CD4-positive, alpha-beta T cell (primary cell): ENCODE results near the gene SHKBP1. TPM values are rescaled to one million over a fixed set of nuclear protein-coding genes. Genes with fewer than 3 reads are reported as not detected.

ENCODE experiments used
- ATAC-seq: fragments of 200-7000 bp; cut with Tn5 transposase; one replicate; pipeline ENCODE4 v1.10.0; 2022; ENCODE audit warnings: mild to moderate bottlenecking; ENCODE audit not compliant: poor library complexity
- CTCF ChIA-PET: fragments of 350-600 bp; sonication (Branson Sonifier 250); formaldehyde crosslinking; loops from one replicate; lab custom pipeline; 2021; ENCODE audit warnings: antibody characterized with exemption, inconsistent platforms; lab: Charles Lee
- POLR2A ChIA-PET: fragments of 350-600 bp; sonication (Branson Sonifier 250); formaldehyde crosslinking; loops from one replicate; lab custom pipeline; 2021; ENCODE audit warnings: antibody characterized with exemption, inconsistent platforms; lab: Charles Lee
- DNase-seq, 14 experiments: peaks; one replicate each; pipeline ENCODE4 v3.0.0-alpha.2; 2013 to 2020; ENCODE audit warnings: mixed read lengths in 2 of 14
- H3K27ac ChIP-seq, 2 donors: one replicate each; pipeline versions ENCODE4 v1.5.1 to v1.7.0; 2013; ENCODE audit warnings: low read length in 2 of 2, low read depth in 1 of 2, mild to moderate bottlenecking in 1 of 2
- H3K27me3 ChIP-seq, 2 experiments: 1 replicate in 1 of 2; 2 replicates in 1 of 2; pipeline versions ENCODE4 v1.6.1 to v1.7.0; 2013; ENCODE audit warnings: low read length in 2 of 2, control low read depth in 1 of 2, mild to moderate bottlenecking in 1 of 2, moderate library complexity in 1 of 2; ENCODE audit not compliant: insufficient read depth in 2 of 2, control insufficient read depth in 1 of 2
- H3K36me3 ChIP-seq: one replicate; pipeline ENCODE4 v1.6.1; 2013; ENCODE audit warnings: low read length, control low read depth; ENCODE audit not compliant: insufficient read depth
- H3K4me1 ChIP-seq: one replicate; pipeline ENCODE4 v1.6.1; 2013; ENCODE audit warnings: low read length, control low read depth; ENCODE audit not compliant: insufficient read depth
- H3K4me3 ChIP-seq: one replicate; pipeline ENCODE4 v1.5.1; 2013; ENCODE audit warnings: mild to moderate bottlenecking, low read length, moderate library complexity
- H3K9me3 ChIP-seq, 2 experiments: 1 replicate in 1 of 2; 2 replicates in 1 of 2; pipeline versions ENCODE4 v1.6.1 to v1.7.0; 2013; ENCODE audit warnings: low read length in 2 of 2, mild to moderate bottlenecking in 2 of 2, control low read depth in 1 of 2, moderate library complexity in 1 of 2; ENCODE audit not compliant: control insufficient read depth in 1 of 2, insufficient read depth in 1 of 2
- H3K27ac Mint-ChIP-seq: one replicate; pipeline ENCODE4 v1.8.0; 2020; ENCODE audit warnings: mixed read lengths
- H3K27me3 Mint-ChIP-seq: one replicate; pipeline ENCODE4 v1.8.0; 2021; ENCODE audit warnings: mixed read lengths
- H3K36me3 Mint-ChIP-seq: one replicate; pipeline ENCODE4 v1.8.0; 2021; ENCODE audit warnings: low read depth, mixed read lengths
- H3K4me1 Mint-ChIP-seq: one replicate; pipeline ENCODE4 v1.8.0; 2021; ENCODE audit warnings: low read depth, mixed read lengths
- H3K4me3 Mint-ChIP-seq: one replicate; pipeline ENCODE4 v1.8.0; 2020; ENCODE audit warnings: mild to moderate bottlenecking, mixed read lengths
- H3K9me3 Mint-ChIP-seq: one replicate; pipeline ENCODE4 v1.8.0; 2020; ENCODE audit warnings: mixed read lengths
- CTCF ChIP-seq: fragments of 200-600 bp; IDR thresholded peaks from one replicate; pipeline ENCODE4 v1.8.0; 2022; ENCODE audit warnings: antibody characterized with exemption, mild to moderate bottlenecking
- intact Hi-C, 2 experiments: fragments of 100-400 bp; cut with DNase I in 1 of 2; cut with micrococcal nuclease in 1 of 2; formaldehyde crosslinking; loops; one replicate each; pipeline versions ENCODE4 v1.15.1 to v1.9.0; 2023 to 2025; cut with DNase I, micrococcal nuclease
- total RNA-seq, 174 experiments: library from RNA in 2 of 174; stranded (reverse) in 2 of 174; gene quantifications; one replicate each; pipeline ENCODE4 v1.2.3 and lab custom pipeline; 2021 to 2026

The SHKBP1 gene
- total RNA-seq, 2 experiments from 2014 or later, result 82.5 to 92.9 TPM

DNA sequence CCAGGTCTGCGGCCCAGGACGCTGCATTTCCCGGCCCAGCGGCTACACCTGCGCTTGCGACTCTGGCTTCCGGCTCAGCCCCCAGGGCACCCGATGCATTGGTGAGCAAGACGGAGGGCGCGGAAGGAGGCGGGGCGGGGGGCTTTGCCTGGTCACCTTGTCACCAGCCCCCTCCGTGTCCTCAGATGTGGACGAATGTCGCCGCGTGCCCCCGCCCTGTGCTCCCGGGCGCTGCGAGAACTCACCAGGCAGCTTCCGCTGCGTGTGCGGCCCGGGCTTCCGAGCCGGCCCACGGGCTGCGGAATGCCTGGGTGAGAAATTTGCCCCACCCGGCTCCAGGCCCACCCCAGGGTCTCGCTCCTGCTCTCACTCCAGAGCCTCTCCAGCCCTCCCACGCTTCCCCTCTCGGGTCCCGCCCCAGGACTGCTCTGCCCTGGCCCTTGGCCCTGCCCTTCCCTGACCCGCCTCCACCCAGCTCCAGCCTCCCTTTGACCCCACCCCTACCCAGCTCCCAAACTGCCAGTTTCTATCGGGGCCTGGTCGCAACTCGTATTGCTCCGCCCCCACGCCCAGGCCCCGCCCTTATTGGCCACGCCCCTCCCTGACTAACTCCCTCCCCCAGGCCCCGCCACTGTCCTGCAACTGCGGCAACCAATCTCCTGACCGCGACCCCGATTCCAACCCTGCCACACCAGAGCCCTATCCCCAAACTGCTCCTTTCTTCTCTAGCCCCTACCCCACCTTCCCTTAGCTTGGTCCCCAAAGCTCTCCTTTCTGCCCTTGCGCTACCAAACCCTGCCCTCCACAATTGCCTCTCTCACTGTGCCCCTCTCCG lies 33.1 kb downstream of the SHKBP1 start:
- Mint-ChIP-seq H3K4me3 (peak overlapping the region; percentile 88), H3K27me3 (no peaks in the 10 kb centered on the region), H3K9me3 (no peaks in the 10 kb centered on the region), H3K36me3 (peaks cover 11% of the 10 kb centered on the region), H3K27ac (peak overlapping the region; percentile 95), H3K4me1 (peaks cover 78% of the 10 kb centered on the region)
- POLR2A ChIA-PET, result interaction anchor here (0.6 to 1.9 kb wide), 13 partner anchors 8 to 1174 kb away, joined by 3 to 9 read pairs (median 5); partner anchors contain the start of genes ACTMAP, EGLN2, RPS16 and SERTAD1
- H3K36me3 ChIP-seq, result no peaks in the 10 kb centered on the region
- H3K27me3 ChIP-seq, result no peaks in the 10 kb centered on the region
- intact Hi-C loops, result loop anchor here in 1 of 2 experiments (5.0 kb wide), 2 partner anchors 187 to 193 kb away; no protein-coding TSS in a partner anchor
- no peak for TF ChIP-seq CTCF
- H3K27ac ChIP-seq, result peak overlapping the region; percentile 66 to 84
- CTCF ChIA-PET, result interaction anchor here (1.0 to 2.2 kb wide), 5 partner anchors 8 to 60 kb away, joined by 3 to 14 read pairs (median 7); partner anchors contain the start of gene LTBP4
- H3K4me1 ChIP-seq, result peaks cover 95% of the 10 kb centered on the region
- peaks cover 0 to 6% of the 10 kb centered on the region in 2 experiments for H3K9me3 ChIP-seq
- ATAC-seq, result peak; percentile 16
- peak; percentile 70 to 92 (median 84) for DNase-seq
- peak overlapping the region; percentile 61 for H3K4me3 ChIP-seq

- DNase-seq, result peak in 13 of 14 experiments; percentile 57 to 92 (median 70)
- POLR2A ChIA-PET, result interaction anchor here (1.0 to 1.9 kb wide), 10 partner anchors 11 to 741 kb away, joined by 3 to 9 read pairs (median 5); partner anchors contain the start of genes ACTMAP, EGLN2, SERTAD1 and SERTAD3
- no peaks in the 10 kb centered on the region for H3K36me3 ChIP-seq
- peak overlapping the region; percentile 66 to 84 for H3K27ac ChIP-seq
- peaks cover 78% of the 10 kb centered on the region for H3K4me1 Mint-ChIP-seq
- CTCF ChIA-PET, result interaction anchor here (1.0 to 2.2 kb wide), 5 partner anchors 9 to 61 kb away, joined by 3 to 14 read pairs (median 7); partner anchors contain the start of gene LTBP4
- no peak for TF ChIP-seq CTCF
- intact Hi-C loops, result loop anchor here in 1 of 2 experiments (5.0 kb wide), 2 partner anchors 188 to 192 kb away; no protein-coding TSS in a partner anchor
- peak overlapping the region; percentile 95 for H3K27ac Mint-ChIP-seq
- peak overlapping the region; percentile 88 for H3K4me3 Mint-ChIP-seq
- H3K27me3 ChIP-seq, result no peaks in the 10 kb centered on the region
- peak; percentile 47 for ATAC-seq
- H3K36me3 Mint-ChIP-seq, result peaks cover 18% of the 10 kb centered on the region
- peaks cover 96% of the 10 kb centered on the region for H3K4me1 ChIP-seq
- peaks cover 0 to 6% of the 10 kb centered on the region in 2 experiments for H3K9me3 ChIP-seq
- no peaks in the 10 kb centered on the region for H3K9me3 Mint-ChIP-seq
- H3K4me3 ChIP-seq, result peak overlapping the region; percentile 61
- H3K27me3 Mint-ChIP-seq, result no peaks in the 10 kb centered on the region
Measured at GRCh38 chr19:40610396-40611064, 33.9 kb downstream of the SHKBP1 start.

- H3K27ac ChIP-seq, result peak overlapping the region; percentile 66 to 84
- H3K9me3 ChIP-seq, result peaks cover 0 to 6% of the 10 kb centered on the region in 2 experiments
- intact Hi-C loops, result loop anchor here in 1 of 2 experiments (5.0 kb wide), 2 partner anchors 189 to 191 kb away; no protein-coding TSS in a partner anchor
- no peaks in the 10 kb centered on the region for H3K27me3 ChIP-seq
- H3K4me3 ChIP-seq, result peak overlapping the region; percentile 61
- H3K36me3 ChIP-seq, result no peaks in the 10 kb centered on the region
- Mint-ChIP-seq H3K9me3 (no peaks in the 10 kb centered on the region), H3K4me3 (peak overlapping the region; percentile 88), H3K36me3 (peaks cover 22% of the 10 kb centered on the region), H3K4me1 (peaks cover 78% of the 10 kb centered on the region), H3K27ac (peak overlapping the region; percentile 95), H3K27me3 (no peaks in the 10 kb centered on the region)
- no peak for ATAC-seq
- ChIA-PET CTCF (interaction anchor here (1.5 to 2.2 kb wide), 3 partner anchors 10 to 62 kb away, joined by 3 to 14 read pairs (median 7); partner anchors contain the start of gene LTBP4), POLR2A (interaction anchor here (1.2 to 1.9 kb wide), 6 partner anchors 10 to 207 kb away, joined by 3 to 9 read pairs (median 6); partner anchors contain the start of genes ACTMAP and SERTAD1)
- H3K4me1 ChIP-seq, result peaks cover 96% of the 10 kb centered on the region
- no peak for TF ChIP-seq CTCF
- peak in 6 of 14 experiments; percentile 18 to 70 (median 50) for DNase-seq
Measured at GRCh38 chr19:40611096-40611495, 34.4 kb downstream of the SHKBP1 start.
